ENCODE results near the gene RFX4. TPM values are rescaled to one million over a fixed set of nuclear protein-coding genes. Genes with fewer than 3 reads are reported as not detected.
A peak's percentile ranks its signal among the peaks of the same experiment; 100 is the strongest.

The RFX4 gene
- total and polyA plus RNA-seq, 2 of the 8 experiments (the other 6 are each of a cell fraction or from before 2014, with no cell fraction given) = 0.06 TPM; not detected in 1

GRCh38 chr12:106663385-106663784, 80.6 kb downstream of the RFX4 start:
- CTCF ChIA-PET (ENCODE audit: partially characterized antibody) = interaction anchor here (0.7 to 0.9 kb wide), 2 partner anchors 20 to 174 kb away, joined by 3 to 5 read pairs; no protein-coding TSS in a partner anchor
- Histone ChIP-seq H2BK12ac (ENCODE audit: low read depth, low read length) (no peak overlapping the region), H3K9me3 (ENCODE audit: insufficient read depth in 2 of 2, low read depth in 1 of 2, low read length in 1 of 2) (peaks cover 23 to 36% of the 10 kb centered on the region in 2 experiments)

More at GRCh38 chr12:106663385-106663784, 80.6 kb downstream of the RFX4 start:
- Histone ChIP-seq H4K8ac (ENCODE audit: extremely low read depth, insufficient read depth, low read length) (no peak overlapping the region), H3K9ac (replicated peaks in 1 of 4; ENCODE audit: extremely low read depth in 1 of 4, low read depth in 3 of 4, low read length in 3 of 4) (no peak overlapping the region), H3K18ac (ENCODE audit: extremely low read depth, low read length) (no peak overlapping the region), H3K36me3 (ENCODE audit: control insufficient read depth in 2 of 4, insufficient read depth in 4 of 4, low read length in 3 of 4) (no peaks in the 10 kb centered on the region), H2AK5ac (ENCODE audit: low read depth, low read length) (no peak overlapping the region), H3K14ac (ENCODE audit: insufficient read length) (no peak overlapping the region), H3K56ac (replicated peaks; ENCODE audit: insufficient read length, low read depth, low read length) (no peak overlapping the region), H2AFZ (ENCODE audit: low read length) (no peak overlapping the region), H3K27me3 (replicated peaks in 1 of 4; ENCODE audit: control insufficient read depth in 3 of 4, extremely low read depth in 1 of 4, insufficient read depth in 3 of 4, low read length in 3 of 4) (peaks cover 0 to 1% (median 0%) of the 10 kb centered on the region in 4 experiments; a peak in 1 of 7 replicates), H2BK5ac (ENCODE audit: low read depth, low read length) (no peak overlapping the region), H3K4me2 (ENCODE audit: insufficient read depth in 1 of 2, low read depth in 2 of 2, low read length in 2 of 2) (no peak overlapping the region), H3K79me2 (ENCODE audit: control insufficient read depth in 1 of 2, insufficient read depth in 2 of 2, low read length in 2 of 2) (no peaks in the 10 kb centered on the region), H3K23ac (ENCODE audit: insufficient read length) (no peak overlapping the region), H3K79me1 (ENCODE audit: low read depth, low read length) (no peaks in the 10 kb centered on the region), H4K5ac (ENCODE audit: insufficient read length, low read depth, low read length) (no peak overlapping the region), H3K27ac (ENCODE audit: low read depth, low read length) (no peak overlapping the region), H4K91ac (replicated peaks; ENCODE audit: insufficient read length, low read length) (no peak overlapping the region), H4K20me1 (replicated peaks in 1 of 2; ENCODE audit: control insufficient read depth in 1 of 2, insufficient read depth in 2 of 2, low read length in 2 of 2) (no peaks in the 10 kb centered on the region), H3K4me3 (ENCODE audit: extremely low read depth in 1 of 4, insufficient read depth in 2 of 4, low read depth in 3 of 4, low read length in 4 of 4) (no peak overlapping the region), H2BK15ac (ENCODE audit: low read length) (no peak overlapping the region), H3K4ac (replicated peaks; ENCODE audit: insufficient read length, low read depth, low read length) (no peak overlapping the region), H2BK20ac (ENCODE audit: low read length) (no peak overlapping the region), H3K23me2 (ENCODE audit: low read depth, low read length) (no peaks in the 10 kb centered on the region), H3K4me1 (replicated peaks in 1 of 4; ENCODE audit: control insufficient read depth in 3 of 4, insufficient read depth in 4 of 4, low read length in 3 of 4) (no peaks in the 10 kb centered on the region), H2BK120ac (replicated peaks; ENCODE audit: low read depth, low read length) (no peak overlapping the region)
- TF ChIP-seq KDM1A (IDR thresholded peaks at IDR 0.05; ENCODE audit: borderline replicate concordance, low read length) (0 out of 2 replicates have a peak, but pooled peaks have one; percentile 28), SAP30 (IDR thresholded peaks at IDR 0.05; ENCODE audit: insufficient read depth, insufficient replicate concordance, low read length) (no peak), CEBPB (IDR thresholded peaks at IDR 0.05; ENCODE audit: low read depth, low read length) (no peak)
- FAIRE-seq (no peak), DNase-seq (ENCODE audit: low read depth in 1 of 2, low spot score in 2 of 2) (no peak)
- 79% methylated on average over 2 of the region's 2 CpGs; no CpG with 5 or more reads in 1 of the 2 experiments for WGBS, 2 experiments (ENCODE audit: extremely low coverage in 1 of 2, insufficient coverage in 1 of 2, insufficient read length in 1 of 2, insufficient replicate concordance in 2 of 2, low coverage in 1 of 2, low lambda C conversion rate in 2 of 2, missing lambda C conversion rate in 1 of 2)
- POLR2A ChIA-PET (ENCODE audit: partially characterized antibody) = no interaction called here
